ENCODE data around the gene RTBDN.

Gene RTBDN

DNA sequence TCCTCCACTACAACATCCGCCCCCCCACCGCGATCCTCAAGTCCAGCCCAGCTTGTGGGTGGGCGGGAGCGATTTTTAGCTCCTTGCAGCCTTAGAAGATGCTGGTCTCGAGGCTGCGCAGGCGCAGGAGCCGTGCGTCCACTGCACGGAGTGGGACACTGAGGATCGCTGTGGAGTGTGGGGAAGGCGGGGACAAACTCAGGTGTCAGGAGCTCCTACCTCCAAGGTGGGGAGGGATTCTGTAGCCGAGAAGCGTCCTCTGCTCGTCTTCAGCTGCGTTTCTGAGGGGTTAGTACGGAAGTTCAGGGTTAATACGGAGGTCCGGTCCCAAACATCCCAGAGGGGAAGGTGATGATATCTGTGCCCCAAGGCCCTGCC lies at the start of gene RTBDN:
Gene RTBDN, minus strand, starts transcription at position 14 of the 378 bp plus-strand sequence. CDS start 4,600 bp downstream, outside the sequence.
- DNase-seq = no peak

DNA sequence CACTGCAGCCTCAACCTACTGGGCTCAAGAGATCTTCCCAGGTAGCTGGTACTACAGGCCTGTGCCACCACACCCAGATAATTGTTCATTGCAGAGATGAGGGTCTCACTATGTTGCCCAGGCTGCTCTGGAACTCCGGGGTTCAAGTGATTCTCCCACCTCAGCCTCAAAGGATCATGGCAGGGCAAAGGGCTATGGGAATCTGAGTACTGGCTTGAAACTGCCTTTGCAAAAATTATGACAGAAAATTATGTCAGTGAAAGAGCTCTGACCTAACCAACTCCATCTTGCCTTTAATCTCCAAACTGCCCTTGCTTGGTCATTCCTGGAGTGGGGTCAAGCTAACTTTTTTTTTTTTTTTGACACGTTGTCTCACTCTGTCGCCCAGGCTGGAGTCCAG lies 48.2 kb upstream of the RTBDN start:
- no peak for DNase-seq

DNA sequence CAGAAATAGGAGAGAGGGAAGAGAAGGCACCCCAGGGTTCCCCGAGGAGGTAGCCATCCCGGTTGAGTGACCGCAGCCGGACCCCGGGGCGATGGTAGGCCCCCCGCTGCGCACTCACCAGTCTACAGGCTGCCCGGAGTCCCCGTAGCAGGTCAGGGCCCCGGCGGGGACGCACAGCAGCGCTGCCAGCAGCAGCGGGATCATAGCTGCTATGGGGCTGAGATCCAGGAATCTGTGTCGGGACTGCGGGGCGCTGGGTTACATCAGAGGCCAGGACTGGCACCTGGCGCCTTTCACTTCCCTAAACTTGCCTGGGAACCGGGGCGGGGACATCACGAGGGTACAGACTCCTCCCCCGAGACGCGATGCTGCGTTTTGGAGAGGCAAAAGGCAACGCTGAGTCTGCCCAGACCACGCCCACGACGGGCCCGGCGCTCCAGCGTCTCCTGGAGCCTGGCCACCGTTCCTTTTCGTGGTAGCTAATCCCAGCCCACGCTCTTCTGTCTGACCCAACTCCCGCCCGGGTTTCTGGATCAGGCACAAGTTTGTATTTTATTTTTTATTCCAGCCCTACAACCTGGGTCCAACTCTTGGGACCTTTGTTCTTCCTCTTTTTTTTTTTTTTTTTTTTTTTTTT lies 46.9 kb upstream of the RTBDN start, which contains the start of gene DNASE2:
Gene DNASE2, minus strand, starts transcription at position 278 of the 637 bp plus-strand sequence. Its CDS starts 74 bp downstream, at position 204.
- DNase-seq = peak; percentile 94

DNA sequence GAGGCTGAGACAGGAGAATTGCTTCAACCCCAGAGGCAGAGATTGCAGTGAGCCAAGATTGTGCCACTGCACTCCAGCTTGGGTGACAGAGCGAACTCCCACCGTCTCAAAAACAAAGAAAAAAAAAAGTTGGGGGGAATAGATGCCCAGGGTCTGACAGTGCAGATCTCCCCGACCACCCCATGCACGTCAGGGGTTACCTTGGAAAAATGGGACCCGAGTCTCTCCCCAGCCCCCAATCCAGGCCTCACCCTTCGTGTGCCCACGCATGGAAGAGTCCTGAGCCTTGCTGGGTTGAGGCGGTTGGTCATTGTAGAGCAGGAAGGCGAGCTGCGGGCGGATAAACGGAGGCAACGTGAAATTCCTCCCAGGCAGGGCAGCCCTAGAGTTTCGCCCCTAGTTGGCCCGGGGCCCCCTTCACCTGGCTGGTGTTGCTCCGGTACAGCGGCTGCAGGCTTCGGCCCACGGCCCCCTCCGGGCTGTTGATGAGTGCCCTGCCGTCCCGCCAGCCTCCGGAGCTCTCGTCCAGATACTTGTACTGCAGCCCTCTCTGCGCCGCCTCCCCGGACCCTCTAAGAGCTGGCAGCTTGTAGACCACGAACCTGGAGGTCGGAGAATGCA lies 46.3 kb upstream of the RTBDN start:
- no peak for DNase-seq

DNA sequence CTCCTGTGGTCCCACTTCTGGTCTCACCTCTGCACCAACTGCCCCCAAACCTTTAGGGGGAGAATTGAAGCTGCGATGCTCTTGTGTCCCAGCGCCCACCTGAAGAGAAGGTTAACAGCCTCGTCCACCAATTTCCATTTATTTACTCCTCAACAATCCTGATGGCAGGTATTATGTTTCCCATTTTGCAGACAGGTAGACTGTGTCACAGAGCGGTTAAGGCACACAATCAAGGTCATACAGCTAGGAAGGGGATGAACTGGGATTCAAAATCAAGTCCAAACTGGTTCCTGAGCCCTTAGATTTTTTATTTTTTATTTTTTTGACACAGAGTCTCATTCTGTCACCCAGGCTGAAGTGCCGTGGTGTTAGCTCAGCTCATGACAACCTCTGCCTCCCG lies 40.7 kb upstream of the RTBDN start:
- DNase-seq = no peak

DNA sequence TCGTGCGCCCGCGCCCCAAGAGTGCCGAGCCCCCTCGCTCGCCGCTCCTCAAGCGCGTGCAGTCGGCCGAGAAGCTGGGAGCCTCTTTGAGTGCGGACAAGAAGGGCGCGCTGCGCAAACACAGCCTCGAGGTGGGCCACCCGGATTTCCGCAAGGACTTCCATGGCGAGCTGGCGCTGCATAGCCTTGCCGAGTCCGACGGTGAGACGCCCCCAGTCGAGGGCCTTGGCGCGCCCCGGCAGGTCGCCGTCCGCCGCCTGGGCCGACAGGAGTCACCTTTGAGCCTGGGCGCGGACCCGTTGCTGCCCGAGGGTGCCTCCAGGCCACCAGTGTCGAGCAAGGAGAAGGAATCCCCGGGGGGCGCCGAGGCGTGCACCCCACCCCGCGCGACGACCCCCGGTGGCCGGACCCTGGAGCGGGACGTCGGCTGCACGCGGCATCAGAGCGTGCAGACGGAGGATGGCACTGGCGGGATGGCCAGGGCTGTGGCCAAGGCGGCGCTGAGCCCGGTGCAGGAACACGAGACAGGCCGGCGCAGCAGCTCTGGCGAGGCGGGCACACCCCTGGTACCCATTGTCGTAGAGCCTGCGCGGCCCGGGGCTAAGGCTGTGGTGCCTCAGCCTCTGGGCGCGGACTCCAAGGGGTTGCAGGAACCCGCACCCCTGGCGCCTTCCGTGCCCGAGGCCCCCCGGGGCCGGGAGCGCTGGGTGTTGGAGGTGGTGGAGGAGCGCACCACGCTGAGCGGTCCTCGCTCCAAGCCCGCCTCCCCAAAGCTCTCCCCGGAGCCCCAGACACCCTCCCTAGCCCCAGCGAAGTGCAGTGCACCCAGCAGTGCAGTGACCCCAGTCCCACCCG lies 39.7 kb upstream of the RTBDN start:
- DNase-seq = no peak

DNA sequence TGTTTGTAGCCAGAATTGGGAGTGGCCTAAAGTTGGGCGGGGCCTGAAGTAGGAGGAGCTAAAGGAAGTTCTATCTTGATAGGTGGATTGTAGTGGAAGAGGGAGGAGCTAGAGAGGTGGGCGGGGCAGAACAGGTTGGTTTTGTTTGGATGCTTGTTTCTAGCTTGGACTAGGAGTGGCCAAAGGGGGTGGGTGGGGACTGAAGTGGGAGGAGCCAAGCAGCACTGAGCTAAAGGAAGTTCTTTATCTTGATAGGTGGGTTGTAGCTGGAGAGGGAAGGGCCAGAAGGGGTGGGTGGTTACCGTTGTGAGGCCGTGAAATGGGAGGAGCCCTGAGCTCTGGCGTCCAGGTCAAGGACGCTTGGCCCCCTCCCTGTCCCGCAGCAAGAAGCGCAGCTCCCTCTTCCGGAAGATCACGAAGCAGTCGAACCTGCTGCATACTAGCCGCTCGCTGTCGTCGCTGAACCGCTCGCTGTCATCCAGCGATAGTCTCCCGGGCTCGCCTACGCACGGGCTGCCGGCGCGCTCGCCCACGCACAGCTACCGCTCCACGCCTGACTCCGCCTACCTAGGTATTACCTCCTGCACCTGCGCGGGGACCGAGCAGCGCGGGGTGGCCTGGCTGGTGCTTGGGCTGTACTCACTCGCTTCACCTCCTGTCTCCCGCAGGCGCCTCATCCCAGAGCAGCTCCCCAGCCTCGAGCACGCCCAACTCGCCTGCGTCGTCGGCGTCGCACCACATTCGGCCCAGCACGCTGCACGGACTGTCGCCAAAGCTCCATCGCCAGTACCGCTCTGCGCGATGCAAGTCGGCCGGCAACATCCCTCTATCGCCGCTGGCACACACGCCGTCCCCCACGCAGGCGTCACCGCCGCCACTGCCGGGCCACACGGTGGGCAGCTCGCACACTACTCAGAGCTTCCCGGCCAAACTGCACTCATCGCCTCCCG lies 38.8 kb upstream of the RTBDN start:
- DNase-seq = peak; percentile 44

DNA sequence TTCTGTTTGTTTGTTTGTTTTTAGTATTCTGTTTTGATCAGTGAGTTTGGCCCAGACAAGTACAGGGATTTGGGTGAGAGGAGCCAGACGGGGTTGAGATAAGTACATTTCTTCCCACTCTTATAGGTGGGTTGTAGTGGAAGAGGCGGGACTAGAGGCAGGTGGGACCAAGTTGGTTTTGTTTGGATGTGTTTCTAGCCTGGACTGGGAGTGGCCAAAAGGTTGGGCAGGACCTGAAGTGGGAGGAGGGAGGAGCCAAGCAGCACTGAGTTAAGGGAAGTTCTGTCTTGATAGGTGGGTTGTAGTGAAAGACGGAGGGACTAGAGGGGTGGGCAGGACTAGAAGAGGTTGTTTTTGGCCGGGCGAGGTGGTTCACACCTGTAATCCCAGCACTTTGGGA lies 37.9 kb upstream of the RTBDN start:
- DNase-seq = no peak

DNA sequence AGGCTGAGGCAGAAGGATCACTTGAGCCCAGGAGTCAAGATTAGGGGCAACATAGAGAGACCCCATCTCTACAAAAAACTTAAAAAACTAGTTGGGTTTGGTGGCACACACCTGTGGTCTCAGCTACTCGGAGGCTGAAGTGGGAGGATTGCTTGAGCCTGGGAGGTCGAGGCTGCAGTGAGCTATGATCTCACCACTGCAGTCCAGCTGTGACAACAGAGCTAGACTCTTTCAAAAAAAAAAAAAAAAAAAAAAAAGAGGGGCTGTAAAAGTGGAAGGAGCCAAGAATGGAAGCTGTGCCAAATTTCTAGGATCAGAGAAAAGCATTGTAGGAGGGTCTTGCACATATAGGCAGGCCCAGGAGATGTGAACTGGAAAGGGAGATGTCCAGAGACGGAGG lies 37.3 kb upstream of the RTBDN start:
- no peak for DNase-seq

DNA sequence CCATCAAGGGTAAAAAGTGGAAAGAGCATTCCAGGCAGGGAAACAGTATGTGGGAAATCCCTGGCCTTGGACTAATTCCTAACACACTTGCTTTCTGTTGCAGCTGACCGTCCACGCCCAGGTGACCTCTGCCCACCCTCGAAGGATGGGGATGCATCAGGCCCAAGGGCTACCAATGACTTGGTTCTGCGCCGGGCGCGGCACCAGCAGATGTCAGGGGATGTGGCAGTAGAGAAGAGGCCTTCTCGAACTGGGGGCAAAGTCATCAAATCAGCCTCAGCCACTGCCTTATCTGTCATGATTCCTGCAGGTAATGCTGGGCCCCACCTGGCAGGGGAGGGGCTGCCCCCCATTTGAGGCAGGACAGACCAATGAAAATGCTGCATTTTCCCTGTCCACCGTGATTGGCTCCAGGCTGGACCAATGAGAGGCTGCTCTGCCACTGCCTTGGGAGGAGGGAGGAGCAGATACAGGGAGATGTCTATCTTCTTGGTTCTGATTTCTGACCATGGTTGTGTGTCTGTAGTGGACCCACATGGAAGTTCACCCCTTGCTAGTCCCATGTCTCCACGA lies 34.2 kb upstream of the RTBDN start:
- no peak for DNase-seq

DNA sequence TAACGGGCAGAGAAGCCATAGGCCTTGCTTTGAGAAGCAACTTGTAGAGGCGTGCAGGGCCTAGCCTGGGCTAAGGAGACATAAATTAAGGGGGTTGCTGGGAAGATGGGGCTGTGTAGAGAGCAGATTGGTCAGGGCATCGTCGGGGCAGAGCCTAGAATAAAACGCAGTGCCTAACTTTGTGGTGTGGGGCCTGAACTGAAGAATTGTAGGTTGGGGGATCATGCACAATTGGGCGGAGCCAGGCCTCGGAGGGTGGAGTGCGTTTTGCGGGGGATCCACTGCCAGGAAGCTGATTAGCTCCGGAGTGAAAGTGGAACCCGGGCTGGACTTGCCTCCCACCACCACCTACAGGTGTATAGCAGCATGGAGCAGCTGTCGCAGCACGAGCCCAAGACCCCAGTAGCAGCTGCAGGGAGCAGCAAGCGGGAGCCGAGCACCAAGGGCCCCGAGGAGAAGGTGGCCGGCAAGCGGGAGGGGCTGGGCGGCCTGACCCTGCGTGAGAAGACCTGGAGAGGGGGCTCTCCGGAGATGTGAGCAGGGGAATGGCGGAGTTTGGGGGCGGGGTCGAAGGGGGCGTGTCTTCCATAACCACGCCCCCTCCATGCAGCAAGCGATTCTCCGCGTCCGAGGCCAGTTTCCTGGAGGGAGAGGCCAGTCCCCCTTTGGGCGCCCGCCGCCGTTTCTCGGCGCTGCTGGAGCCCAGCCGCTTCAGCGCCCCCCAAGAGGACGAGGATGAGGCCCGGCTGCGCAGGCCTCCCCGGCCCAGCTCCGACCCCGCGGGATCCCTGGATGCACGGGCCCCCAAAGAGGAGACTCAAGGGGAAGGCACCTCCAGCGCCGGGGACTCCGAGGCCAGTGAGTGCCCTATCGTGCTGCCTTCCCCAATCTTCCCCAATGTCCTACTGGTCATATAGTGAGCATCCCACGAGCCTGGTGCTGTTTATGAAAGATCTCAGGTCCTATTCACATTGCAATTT lies 33.0 kb upstream of the RTBDN start:
- peak; percentile 86 for DNase-seq

DNA sequence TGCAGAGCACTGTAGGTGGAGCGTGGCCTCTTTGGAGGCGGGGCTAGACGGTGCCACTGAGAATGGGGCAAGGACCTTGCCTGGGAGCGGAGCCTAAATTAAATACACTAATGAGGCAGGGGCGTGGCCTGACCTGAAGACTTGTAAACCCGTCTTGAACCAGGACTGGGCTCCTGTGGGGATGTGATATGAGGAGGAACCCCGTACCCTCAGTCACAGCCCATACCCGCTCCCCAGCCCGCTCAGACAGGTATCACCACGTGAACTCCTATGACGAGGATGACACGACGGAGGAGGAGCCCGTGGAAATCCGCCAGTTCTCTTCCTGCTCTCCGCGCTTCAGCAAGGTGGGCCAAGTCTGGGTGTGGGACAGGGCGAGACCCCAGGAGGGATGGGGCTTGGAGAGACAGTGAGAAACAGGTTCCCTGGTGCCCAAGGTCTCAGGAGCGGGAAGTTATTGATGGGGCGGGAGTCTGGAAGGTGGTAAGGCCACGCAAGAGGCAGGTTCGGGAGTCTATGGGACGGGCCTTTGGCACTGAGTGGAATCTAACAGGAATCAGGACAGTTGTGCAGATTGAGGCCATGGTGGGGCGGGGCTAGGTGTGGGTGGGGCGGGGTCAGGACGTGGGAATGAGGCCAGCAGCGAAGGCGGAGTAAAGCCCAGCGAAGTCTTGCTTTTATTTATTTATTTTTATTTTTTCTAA lies 32.2 kb upstream of the RTBDN start:
- DNase-seq = no peak

DNA sequence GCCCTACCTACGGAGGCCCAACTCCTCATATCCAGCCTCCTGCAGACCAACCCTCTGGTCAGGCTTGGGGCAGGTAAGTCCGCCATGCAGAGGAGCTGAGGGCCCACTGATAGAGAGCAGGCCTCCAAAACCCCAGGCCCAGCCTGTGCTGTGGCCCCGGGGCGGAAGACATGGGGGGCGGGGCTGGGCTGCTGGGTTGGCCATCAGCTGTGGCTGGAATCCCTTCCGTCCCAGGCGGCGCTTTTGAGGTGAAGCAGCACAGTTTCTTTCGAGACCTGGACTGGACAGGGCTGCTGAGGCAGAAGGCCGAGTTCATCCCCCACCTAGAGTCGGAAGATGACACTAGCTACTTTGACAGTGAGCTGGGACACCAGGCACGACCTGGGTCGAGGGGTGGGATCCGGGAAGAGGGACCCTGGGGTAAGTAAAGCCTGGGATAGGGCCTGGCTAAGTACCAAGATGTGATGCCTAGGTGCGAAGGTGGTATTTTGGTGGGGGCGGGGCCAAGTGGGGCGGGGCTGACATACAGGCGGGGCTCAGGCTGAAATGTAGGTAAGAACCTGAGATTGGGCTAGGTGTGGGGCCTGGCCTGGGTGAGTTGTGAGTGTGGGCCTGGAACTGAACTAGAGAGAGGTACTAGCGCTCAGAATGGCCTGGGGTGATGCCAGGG lies 31.5 kb upstream of the RTBDN start:
- no peak for DNase-seq

DNA sequence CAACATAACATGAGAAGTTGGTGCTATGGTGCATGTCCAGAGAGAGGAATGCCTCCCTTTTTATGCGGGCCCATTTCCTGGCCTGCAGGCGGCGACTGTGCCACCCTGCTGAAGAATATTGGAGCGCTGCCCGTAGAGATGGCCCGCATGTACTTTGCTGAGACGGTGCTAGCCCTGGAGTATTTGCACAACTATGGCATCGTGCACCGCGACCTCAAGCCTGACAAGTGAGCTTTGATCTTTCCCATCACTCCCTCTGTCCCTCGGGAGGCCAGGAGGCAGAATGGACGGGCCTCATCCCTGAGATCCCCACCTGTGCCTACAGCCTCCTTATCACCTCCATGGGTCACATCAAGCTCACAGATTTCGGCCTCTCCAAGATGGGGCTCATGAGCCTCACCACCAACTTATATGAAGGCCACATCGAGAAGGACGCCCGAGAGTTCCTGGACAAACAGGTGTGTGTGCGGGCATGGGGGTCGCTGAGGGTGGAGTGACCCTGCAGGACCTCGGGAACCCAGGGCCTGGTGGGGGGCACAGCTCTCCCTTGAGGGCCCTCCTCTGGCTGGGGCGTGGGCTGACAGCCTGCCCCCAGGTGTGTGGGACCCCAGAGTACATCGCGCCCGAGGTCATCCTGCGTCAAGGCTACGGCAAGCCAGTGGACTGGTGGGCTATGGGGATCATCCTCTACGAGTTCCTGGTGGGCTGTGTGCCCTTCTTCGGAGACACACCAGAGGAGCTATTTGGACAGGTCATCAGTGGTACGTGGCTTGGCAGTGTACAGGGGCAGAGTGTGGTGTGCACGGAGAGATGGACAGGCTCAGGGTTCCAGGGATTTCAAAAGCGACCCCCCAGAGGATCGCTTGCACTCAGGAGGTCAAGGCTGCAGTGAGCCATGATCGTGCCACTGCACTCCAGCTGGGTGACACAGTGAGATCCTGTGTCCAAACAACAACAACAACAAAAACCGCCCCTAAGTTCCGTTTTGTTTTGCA lies 30.6 kb upstream of the RTBDN start:
- no peak for DNase-seq

DNA sequence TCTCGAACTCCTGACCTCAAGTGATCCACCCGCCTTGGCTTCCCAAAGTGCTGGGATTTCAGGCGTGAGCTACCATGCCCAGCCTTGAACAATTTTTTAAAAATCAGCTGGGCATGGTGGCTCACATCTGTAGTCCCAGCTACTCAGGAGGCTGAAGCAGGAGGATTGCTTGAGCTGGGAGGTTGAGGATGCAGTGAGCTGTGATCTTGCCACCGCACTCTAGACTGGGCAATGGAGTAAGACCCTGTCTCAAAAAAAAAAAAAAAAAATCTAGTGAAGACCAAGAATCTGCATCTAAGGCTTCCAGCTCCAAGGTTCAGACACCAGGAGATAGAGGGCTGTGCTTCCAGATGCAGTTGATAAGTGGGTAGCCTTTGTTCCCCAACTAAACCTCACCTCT lies 29.8 kb upstream of the RTBDN start:
- no peak for DNase-seq

DNA sequence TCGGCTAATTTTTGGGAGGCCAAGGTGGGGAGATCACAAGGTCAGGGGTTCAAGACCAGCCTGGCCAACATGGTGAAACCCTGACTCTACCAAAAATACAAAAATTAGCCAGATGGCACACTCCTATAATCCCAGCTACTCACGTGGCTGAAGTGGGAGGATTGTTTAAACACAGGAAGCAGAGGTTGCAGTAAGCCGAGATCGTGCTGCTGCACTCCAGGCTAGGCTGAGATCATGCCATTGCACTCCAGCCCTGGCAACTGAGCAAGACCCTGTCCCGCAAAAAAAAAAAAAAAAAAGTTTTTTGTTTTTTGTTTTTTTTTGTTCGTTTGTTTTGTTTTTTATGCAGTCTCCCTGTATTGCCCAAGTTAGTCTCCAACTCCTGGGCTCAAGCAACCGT lies 25.2 kb upstream of the RTBDN start:
- DNase-seq = no peak

DNA sequence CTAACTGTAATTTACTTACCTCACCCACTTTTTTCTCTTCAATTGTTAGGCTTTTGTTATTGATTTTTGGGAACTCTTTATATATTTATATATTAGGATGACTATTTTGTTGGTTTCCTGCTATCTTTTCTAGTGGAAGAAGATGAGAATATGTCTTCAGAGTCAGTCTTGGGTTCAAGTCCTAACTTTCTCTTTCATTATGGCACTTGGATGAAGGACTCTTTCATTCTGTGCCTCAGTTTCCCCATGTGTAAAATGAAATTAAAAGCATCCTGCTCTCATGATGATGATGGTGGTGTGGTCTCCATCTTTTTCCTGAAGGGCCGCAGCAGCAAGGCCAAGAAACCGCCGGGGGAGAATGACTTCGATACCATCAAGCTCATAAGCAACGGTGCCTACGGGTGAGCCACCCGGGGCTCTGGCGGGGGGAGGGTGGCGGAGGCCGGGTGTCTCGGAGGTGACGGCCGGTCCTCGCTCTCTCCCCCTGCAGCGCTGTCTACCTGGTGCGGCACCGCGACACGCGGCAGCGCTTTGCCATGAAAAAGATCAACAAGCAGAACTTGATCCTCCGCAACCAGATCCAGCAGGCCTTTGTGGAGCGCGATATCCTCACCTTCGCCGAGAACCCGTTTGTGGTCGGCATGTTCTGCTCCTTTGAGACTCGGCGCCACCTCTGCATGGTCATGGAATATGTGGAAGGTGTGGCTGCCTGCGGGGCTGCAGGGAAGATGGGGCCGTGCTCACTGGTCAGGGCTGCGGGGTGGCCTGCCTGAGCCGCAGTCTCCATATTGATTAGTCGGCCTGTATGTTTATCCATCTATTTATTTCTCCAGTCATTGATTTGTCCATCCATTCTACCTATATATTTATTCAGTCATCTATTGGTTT lies 23.9 kb upstream of the RTBDN start:
- DNase-seq = no peak
